Endometrial microvascular endothelial cells (primary cell): ENCODE results near the gene KSR1. TPM values are rescaled to one million over a fixed set of nuclear protein-coding genes. Genes with fewer than 3 reads are reported as not detected.
"Not testable (repeated sequence)": the region's sequence is repeated elsewhere in the genome, so short reads cannot be mapped to it uniquely, and the experiment has no call there.

Experiments
- in situ Hi-C: cut with HindIII; loops from 2 replicates; pipeline ENCODE4 v1.10.0; 2017; ENCODE audit warnings: low sequenced_read_pairs, low pct_unique_long_range_greater_than_20kb; ENCODE audit errors: inconsistent ontology term
- total RNA-seq: library from RNA; depleted of rRNA; stranded (reverse); fragments of >200 nt; gene quantifications from one replicate; pipeline ENCODE4 v1.2.3, GENCODE V29; 2015; ENCODE audit errors: inconsistent ontology term

KSR1 gene
- total RNA-seq, 1 donor from 2014 or later, result 29.9 TPM

GRCh38 chr17:27464431-27464830, 8.2 kb downstream of the KSR1 start:
- in situ Hi-C loops, result no loop called here

- in situ Hi-C loops, result not testable (repeated sequence)
Observed at GRCh38 chr17:27465875-27466274, 9.6 kb downstream of the KSR1 start.

- in situ Hi-C loops, result no loop called here
Observed at GRCh38 chr17:27466376-27466742, 10.1 kb downstream of the KSR1 start.

- in situ Hi-C loops, result no loop called here
Observed at GRCh38 chr17:27466743-27467375, 10.6 kb downstream of the KSR1 start.

GRCh38 chr17:27469256-27469655, 13.0 kb downstream of the KSR1 start:
- in situ Hi-C loops, result no loop called here

GRCh38 chr17:27471321-27472269, 15.3 kb downstream of the KSR1 start:
- in situ Hi-C loops, result no loop called here

- in situ Hi-C loops, result no loop called here
Observed at GRCh38 chr17:27473190-27473747, 17.0 kb downstream of the KSR1 start.

GRCh38 chr17:27473748-27474609, 17.7 kb downstream of the KSR1 start:
- in situ Hi-C loops, result no loop called here

GRCh38 chr17:27475070-27475673, 18.9 kb downstream of the KSR1 start:
- in situ Hi-C loops, result no loop called here

GRCh38 chr17:27475981-27476895, 20.0 kb downstream of the KSR1 start:
- in situ Hi-C loops, result no loop called here

- in situ Hi-C loops, result no loop called here
Observed at GRCh38 chr17:27477050-27477888, 21.0 kb downstream of the KSR1 start.

- in situ Hi-C loops, result no loop called here
Observed at GRCh38 chr17:27477971-27478684, 21.9 kb downstream of the KSR1 start.

GRCh38 chr17:27478901-27479538, 22.8 kb downstream of the KSR1 start:
- in situ Hi-C loops, result no loop called here

GRCh38 chr17:27479838-27480237, 23.6 kb downstream of the KSR1 start:
- in situ Hi-C loops, result no loop called here

GRCh38 chr17:27480699-27481098, 24.5 kb downstream of the KSR1 start:
- in situ Hi-C loops, result no loop called here

GRCh38 chr17:27481327-27481726, 25.1 kb downstream of the KSR1 start:
- in situ Hi-C loops, result no loop called here
